ENCODE results near the gene CTCF. TPM values are rescaled to one million over a fixed set of nuclear protein-coding genes. Genes with fewer than 3 reads are reported as not detected.
A peak's percentile ranks its signal among the peaks of the same experiment; 100 is the strongest.
"Not testable (repeated sequence)": the region's sequence is repeated elsewhere in the genome, so short reads cannot be mapped to it uniquely, and the experiment has no call there.

CTCF gene
- 36.0 TPM for total RNA-seq
- long read RNA-seq, transcript CTCF-217 (12 exons, 3,706 nt), result minor isoform, 8 of 81 reads
- long read RNA-seq, transcript CTCF-201 (12 exons, 3,941 nt), result major isoform, 54 of 81 reads
- long read RNA-seq, partial matches to known transcripts, result 6 of 81 reads
- long read RNA-seq, other reads (novel, unspliced or antisense), result 5 of 81 reads

GRCh38 chr16:67562526-67562917 is at the start of gene CTCF:
Gene CTCF (plus strand): TSS chr16:67562526. CDS start chr16:67610833, 48,307 bp downstream.
- ATAC-seq (peak; percentile 75), DNase-seq (peak; percentile 95)
- TF ChIP-seq CTCF (IDR thresholded peaks at IDR 0.05), result peak; percentile 36
- intact Hi-C loops (cut with DNase I), result loop anchor here (10.0 kb wide), 1 partner anchor 102 kb away; the partner anchor contains the start of genes ACD, C16orf86, ENKD1 and PARD6A
- H3K27me3 ChIP-seq, result no peaks in the 10 kb centered on the region
- H3K4me3 ChIP-seq, result peak within 1 kb of the TSS; percentile 96
- no peaks in the 10 kb centered on the region for H3K9me3 ChIP-seq
- peak within 1 kb of the TSS; percentile 100 for H3K27ac ChIP-seq
- no peaks in the 10 kb centered on the region for H3K36me3 ChIP-seq
- peaks cover 28% of the 10 kb centered on the region for H3K4me1 ChIP-seq

- H3K9me3 ChIP-seq; H3K4me1 ChIP-seq; H3K4me3 ChIP-seq; ATAC-seq; intact Hi-C loops (cut with DNase I); H3K27me3 ChIP-seq; H3K36me3 ChIP-seq; DNase-seq; H3K27ac ChIP-seq: not testable (repeated sequence)
Observed at GRCh38 chr16:67513892-67514291, 48.4 kb upstream of the CTCF start.

GRCh38 chr16:67514382-67514828 is 47.9 kb upstream of the CTCF start:
- H3K27ac ChIP-seq, result no peak overlapping the region
- DNase-seq (peak; percentile 77), ATAC-seq (peak; percentile 92)
- intact Hi-C loops (cut with DNase I), result no loop called here
- peaks cover 8% of the 10 kb centered on the region for H3K4me1 ChIP-seq
- TF ChIP-seq CTCF (IDR thresholded peaks at IDR 0.05), result peak; percentile 73
- H3K4me3 ChIP-seq, result no peak overlapping the region
- no peaks in the 10 kb centered on the region for H3K36me3 ChIP-seq
- H3K9me3 ChIP-seq, result no peaks in the 10 kb centered on the region
- no peaks in the 10 kb centered on the region for H3K27me3 ChIP-seq

GRCh38 chr16:67516296-67517154 is 45.8 kb upstream of the CTCF start:
- no peak for ATAC-seq
- Histone ChIP-seq H3K4me1 (peaks cover 8% of the 10 kb centered on the region), H3K27me3 (no peaks in the 10 kb centered on the region), H3K36me3 (no peaks in the 10 kb centered on the region), H3K4me3 (no peak overlapping the region), H3K9me3 (no peaks in the 10 kb centered on the region), H3K27ac (no peak overlapping the region)
- intact Hi-C loops (cut with DNase I), result no loop called here
- no peak for DNase-seq
- no peak for TF ChIP-seq CTCF (IDR thresholded peaks at IDR 0.05)

GRCh38 chr16:67517155-67517445 is 45.2 kb upstream of the CTCF start:
- ATAC-seq (no peak), DNase-seq (no peak)
- Histone ChIP-seq H3K27ac (no peak overlapping the region), H3K27me3 (no peaks in the 10 kb centered on the region), H3K4me3 (no peak overlapping the region), H3K4me1 (peaks cover 12% of the 10 kb centered on the region), H3K36me3 (no peaks in the 10 kb centered on the region), H3K9me3 (no peaks in the 10 kb centered on the region)
- intact Hi-C loops (cut with DNase I), result no loop called here
- no peak for TF ChIP-seq CTCF (IDR thresholded peaks at IDR 0.05)

- Histone ChIP-seq H3K27me3 (no peaks in the 10 kb centered on the region), H3K9me3 (no peaks in the 10 kb centered on the region), H3K36me3 (no peaks in the 10 kb centered on the region), H3K4me3 (no peak overlapping the region), H3K4me1 (peaks cover 12% of the 10 kb centered on the region), H3K27ac (no peak overlapping the region)
- ATAC-seq (no peak), DNase-seq (no peak)
- intact Hi-C loops (cut with DNase I), result no loop called here
- TF ChIP-seq CTCF (IDR thresholded peaks at IDR 0.05), result no peak
Observed at GRCh38 chr16:67517661-67518423, 44.5 kb upstream of the CTCF start.

Measured in upper lobe of right lung (tissue), 1 donor.